GM21619 (cell line): ENCODE results near the gene TNFAIP1.
"Not testable (repeated sequence)": the region's sequence is repeated elsewhere in the genome, so short reads cannot be mapped to it uniquely, and the experiment has no call there.

Experiments used
- ATAC-seq: cut with Tn5 transposase; IDR thresholded peaks from one replicate; pipeline ENCODE4 v1.9.1; 2021; ENCODE audit not compliant: unreplicated experiment

Gene TNFAIP1

DNA sequence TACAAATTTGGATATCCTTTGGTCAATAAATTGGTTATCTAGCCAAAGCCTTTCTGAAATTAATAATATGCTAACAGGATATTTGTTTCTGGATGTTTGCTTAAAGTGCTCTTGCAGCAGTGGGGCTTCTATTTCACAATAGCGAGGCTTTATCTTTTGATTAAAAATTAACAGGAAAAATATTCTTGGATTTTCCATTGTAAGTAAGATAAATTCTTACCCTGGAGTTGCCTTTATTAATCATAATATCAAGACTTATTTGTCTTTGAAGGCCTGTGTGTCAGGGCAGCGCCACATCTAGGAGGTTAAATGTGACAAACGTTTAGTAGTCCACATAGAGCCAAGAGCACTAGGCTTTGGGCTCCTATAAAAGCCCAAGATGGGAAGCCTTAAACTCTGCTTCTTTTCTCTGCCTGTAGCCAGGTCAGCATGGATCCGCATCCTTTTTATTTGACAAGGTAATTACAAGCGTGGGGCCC, 11.3 kb upstream of the TNFAIP1 start:
- ATAC-seq: no peak

DNA sequence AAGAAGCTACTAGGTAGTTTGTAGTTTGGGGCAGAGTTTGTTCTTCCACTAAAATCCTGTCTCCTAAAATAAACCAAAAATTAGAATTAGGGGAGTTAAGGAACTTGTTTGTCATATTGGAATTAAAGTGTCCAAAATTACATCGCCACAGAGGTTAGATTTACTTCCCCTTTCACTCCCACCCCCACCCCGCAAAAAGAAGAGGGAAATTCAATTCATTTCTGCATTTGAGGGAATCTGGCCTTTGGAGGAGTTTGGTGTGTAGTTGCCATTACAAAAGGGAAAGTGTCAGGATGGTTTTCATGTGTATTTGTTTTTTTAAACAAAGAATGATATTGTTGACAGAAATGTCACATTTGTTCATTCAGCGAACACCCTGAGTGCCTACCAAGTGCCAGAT, 10.8 kb upstream of the TNFAIP1 start:
- ATAC-seq: no peak

DNA sequence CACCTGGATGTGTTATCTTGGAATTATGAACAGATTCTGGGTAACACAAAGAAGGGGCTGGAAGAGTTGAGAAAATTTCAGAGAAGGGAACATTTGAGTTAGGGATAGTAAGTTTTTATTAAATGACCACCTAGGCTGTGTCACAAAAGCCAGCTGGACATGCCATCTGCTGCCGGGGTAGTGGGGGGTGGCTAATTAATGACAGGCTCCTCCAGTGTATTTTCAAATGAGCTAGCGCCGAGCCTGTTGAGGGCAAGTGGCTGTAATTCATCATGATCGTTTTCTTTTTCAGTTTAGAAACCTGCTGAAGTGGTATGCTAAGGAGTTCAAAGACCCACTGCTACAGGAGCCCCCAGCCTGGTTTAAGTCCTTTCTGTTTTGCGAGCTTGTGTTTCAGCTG, 10.3 kb upstream of the TNFAIP1 start:
- ATAC-seq: no peak

DNA sequence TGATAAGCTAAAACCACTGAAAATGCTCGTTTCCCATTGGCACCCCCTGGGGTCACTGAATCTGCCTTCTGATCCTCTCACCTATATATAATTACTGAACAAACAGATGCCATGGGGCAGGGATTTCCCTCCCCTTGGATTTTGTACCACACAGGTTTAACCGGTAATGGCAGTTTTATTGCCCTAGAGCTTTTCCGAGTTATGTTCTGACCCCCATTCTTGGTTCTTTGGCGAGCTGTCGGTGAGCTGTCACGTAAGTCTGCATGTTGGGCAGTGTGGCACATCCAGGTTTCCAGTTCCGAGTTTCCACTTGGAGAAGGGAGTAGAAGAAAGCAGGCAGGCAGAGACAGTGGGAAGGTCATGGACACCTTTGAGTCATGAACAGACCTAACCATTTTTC, 9.4 kb upstream of the TNFAIP1 start:
- no peak for ATAC-seq

DNA sequence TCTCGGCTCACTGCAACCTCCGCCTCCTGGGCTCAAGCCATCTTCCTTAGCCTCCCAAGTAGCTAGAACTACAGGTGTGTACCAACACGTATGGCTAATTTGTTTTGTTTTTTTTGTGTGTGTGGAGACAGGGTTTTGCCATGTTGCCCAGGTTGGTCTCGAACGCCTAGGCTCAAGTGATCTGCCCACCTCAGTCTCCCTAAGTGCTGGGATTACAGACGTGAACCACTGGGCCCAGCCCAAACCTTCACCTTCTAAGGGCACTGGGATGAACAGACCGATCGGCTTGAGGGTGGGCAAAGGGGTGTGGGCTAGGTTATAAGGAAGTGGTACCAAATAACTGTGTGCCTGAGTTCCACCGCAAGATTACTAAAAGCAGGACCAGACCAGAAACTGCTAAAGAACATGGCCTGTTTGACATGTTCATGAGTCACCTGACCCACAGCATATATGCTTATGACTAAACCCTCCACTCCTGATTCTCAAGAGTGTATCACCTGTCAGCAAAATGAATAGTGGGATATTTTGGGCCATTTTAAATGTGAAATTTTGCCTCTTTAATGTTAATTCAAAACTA, 8.4 kb upstream of the TNFAIP1 start:
- ATAC-seq: no peak

DNA sequence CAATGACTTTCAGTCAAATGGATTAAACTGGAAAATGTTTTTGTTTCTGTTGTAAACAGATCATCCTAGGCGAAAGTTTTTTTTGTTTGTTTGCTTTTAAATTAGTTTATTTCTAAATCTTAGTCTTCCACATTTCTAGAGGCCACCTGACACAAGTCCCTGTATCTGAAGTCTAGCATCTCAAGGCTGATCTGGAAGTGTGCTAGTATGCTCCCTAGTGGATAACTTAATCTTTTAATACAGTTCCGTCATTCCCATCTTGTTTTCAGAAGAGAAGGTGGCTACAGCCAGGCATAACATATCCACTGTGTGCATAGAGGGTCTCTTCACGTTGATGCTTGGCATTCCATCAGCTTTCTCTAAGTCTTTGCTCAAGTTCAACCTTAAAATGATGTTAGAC, 7.9 kb upstream of the TNFAIP1 start:
- no peak for ATAC-seq

DNA sequence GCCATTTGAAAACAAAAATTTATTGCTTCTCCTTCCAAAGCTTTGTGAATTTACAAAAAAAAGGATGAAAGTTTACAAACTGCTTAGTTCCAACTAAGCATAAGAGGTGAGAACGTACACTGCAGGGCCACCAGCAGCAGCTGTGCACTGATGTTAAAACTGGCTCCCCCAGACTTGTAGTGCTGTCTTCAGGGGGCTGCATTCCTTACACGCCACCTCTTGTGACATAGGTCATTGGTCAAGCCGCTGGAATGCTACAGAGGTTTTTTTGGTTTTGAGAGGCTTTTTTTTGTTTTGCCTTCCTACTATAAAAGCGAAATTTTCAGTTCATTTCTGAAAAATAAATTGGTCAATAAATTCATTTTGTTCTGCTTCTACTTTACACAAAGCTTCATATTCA, 7.2 kb upstream of the TNFAIP1 start:
- no peak for ATAC-seq

DNA sequence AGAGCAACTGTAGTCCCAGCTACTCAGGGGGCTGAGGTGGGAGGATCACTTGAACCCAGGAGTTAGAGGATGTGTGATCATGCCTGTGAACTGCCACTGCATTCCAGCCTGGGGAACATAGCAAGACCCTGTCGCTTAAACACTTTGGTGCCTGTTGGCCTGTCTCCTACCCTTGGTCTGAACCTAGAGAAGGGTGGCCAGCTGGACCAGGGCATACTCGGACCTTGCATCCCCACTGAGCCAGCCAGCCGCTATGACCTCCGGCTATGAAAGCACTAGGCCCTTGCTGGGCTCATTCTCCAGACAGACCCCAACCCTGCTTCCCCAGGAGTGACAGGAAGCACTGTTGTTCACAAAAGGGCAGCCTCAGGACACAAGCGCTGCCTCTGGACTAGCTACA, 4.9 kb upstream of the TNFAIP1 start:
- no peak for ATAC-seq

DNA sequence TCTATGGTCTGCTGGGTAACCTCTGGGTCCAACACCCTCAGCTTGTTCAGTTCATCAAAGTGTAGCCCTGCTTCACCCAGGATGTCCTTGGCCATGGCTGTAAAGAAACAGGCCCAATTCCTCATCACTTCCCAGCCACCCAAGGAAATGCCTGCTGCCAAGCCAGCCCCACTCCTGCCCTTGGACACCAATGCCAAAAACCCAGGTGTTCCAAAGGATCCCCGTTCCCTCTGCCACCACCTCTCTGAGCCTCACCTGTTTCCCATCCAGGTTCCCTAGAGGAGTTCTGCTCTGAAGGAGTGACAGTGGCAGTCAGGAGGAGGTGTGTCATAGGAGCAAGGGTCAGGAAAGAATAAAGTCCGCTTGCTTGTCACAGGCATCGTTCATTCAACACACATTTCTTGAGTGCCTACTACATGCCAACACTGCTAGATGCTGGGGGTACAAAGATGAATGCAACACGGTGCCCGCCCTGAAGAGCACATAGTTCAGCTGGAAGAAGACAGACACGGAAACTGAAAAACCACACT, 3.6 kb upstream of the TNFAIP1 start:
- no peak for ATAC-seq

DNA sequence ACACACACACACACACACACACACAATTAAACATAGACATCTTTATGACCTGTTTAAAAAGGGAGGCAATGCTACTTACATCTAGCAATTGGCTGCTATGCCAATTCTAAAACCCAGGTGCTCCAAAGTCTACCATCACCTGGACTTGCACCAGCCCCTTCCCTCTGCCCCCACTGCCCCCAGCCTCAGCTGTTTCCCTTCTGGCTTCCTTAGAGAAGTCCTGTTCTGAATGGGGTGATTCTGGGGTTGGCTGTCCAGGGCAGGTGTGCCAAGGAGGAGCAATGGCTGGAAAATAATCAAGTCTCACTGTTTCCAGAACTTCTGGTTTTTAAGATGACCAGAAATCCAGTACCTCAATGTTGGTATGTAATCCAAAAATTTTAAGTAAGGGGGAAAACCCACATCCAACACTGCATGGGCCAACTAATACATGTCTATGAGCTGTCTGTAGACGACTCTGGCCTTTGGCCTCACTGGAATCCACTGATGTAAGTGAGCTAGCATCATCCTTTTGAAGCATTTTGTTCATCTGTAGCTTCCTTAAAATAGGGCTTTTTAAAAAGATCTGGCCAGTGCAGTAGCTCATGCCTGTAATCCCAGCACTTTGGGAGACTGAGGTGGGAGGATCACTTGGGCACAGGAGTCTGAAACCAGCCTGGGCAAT, 2.3 kb upstream of the TNFAIP1 start:
- no peak for ATAC-seq

DNA sequence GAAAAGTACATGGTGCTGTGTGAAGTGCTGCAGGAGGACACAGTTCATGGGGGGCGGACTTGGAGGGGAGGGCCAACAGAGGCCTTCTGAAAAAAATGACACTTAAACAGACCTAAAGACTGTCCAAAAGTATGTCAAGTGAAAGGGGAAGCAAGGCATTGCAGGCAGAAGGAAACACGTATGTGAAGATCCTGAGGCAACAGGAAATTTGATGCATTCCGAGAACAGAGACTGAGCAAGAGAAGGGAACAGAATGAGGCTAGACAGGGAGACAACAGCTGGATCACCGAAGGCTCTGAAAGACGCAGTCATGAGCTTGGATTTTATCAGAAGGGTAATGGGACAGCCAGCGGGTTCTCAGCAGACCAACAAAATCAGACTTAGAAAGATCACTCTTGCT, 1.4 kb upstream of the TNFAIP1 start:
- ATAC-seq: no peak

DNA sequence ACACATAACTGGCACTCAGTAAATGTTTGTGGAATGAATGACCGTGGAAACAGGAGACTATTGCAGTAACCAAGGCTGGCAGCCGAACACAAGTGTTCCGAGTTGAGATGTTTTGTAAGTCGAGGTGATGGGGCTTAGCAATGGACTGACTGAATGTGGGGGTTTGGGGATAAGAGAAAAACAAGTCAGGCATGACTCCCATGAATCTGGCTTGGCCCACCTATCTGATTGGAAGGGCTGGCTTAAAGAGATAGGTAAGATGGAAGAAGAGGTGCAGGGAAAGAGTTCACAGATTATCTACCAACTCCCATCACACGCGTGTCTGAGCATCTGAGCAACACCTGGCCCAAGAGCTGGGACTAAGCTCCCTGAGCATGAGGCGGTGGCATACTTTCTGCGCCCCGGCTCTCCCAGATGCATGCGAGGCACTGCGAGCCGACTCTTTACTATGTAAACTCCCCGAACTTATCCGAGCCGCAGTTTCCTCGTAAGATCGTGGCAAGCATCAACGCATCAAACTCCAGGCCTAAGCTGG, 828 bp upstream of the TNFAIP1 start:
- ATAC-seq: no peak

DNA sequence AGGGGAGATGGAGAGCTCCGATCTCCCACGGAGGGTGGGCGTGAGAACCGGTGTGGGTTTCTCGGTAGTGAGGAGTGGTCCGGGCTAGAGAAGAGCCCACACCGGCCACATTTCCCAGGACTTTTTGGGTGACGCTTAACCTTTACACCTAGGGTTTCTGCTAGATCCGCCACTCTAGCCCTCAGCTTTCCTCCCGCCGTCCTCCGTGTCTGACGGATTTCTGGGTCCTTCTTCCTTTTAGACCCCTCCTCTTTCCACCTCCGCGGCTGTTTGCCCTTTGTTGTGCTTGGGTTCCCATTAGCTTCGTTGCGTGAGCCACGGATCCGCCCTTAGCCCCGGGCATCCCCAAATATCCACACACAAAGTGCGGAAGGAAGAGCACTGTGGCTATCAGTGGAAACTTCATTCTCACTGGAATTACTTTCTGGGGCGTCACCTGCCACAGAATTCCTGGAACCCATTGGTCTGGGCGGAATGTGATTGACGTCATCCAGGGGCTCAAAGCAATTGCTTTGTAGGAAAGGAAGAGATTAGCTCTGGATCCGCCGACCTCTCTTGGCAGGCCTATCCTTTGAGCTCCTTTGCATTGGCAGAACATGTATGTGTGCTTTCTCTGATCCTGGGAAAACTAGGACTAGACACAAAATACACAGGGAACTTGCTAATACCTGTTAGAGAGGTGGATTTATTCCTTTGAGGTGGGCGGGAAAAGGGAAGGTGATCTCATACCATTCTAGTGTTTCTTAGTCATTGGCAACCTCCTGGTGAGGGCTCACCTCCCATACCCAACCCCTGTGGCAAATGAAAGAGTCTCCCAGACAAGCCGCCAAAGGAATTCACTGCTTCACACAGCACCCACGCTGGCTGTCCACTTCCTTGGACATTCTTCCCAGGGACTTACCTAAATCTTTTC, 654 bp downstream of the TNFAIP1 start:
- peak; percentile 3 for ATAC-seq

DNA sequence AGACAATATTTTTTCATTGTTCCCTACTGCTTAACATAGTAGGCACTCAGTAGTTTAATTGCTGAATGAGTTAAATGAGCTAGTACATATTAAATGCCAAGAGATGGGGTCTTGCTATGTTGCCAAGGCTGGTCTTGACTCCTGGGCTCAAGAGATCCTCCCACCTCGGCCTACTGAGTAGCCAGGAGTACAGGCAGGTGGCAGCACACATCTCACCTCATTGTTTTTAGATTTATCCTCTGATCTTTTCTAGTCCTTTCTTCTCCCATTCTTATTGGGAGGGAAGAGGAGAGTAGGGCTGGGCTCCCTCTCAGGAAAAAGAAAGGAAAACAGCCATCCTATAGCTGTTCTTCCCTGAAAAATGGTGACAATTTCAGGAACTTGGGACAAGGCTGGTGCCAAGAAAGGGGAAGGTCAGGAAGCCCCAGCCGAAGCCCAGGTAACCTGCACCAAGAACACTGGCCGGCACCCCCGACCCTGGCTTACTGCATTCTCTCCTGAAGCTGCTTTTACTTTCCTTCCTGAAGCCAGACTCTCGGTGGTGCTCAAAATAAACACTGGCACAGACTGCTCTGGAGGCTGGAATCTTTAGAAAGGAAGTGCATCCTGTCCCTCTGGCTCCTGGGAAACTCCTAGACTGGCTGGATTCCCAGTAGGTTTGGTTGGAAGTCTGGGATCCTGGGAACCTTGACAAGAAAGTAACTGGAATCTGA, 2.7 kb downstream of the TNFAIP1 start:
- no peak for ATAC-seq

DNA sequence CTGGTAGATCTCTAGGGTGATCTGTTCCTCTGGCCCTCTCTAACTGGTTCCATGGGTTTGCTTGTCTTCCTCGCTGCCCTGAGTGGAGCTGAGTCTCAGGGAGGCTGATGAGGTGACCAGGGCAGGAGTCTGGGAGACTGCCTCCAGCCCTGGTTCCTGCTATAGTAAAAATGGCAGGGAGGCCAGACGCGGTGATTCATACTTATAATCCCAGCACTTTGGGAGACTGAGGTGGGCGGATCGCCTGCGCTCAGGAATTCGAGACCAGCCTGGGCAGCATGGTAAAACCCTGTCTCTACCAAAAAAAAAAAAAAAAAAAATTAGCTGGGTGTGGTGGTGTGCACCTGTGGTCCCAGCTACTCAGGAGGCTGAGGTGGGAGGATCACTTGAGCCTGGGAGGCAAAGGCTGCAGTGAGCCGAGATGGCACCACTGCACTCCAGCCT, 3.2 kb downstream of the TNFAIP1 start:
- ATAC-seq: not testable (repeated sequence)

DNA sequence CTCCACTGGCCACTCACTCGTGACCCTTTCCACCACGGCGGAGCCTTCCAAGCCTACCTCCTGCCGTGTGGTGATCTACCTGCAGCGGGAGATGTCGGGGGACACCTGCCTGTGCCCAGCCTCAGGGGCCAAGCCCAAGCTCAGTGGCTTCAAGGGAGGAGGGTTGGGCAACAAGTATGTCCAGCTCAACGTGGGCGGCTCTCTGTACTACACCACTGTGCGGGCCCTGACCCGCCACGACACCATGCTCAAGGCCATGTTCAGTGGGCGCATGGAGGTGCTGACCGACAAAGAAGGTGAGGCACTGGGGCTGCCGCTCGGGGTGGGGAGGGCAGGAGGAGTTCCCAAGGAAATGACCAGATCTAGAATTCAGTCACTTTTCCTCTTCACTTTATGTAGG, 3.9 kb downstream of the TNFAIP1 start:
- ATAC-seq: no peak

DNA sequence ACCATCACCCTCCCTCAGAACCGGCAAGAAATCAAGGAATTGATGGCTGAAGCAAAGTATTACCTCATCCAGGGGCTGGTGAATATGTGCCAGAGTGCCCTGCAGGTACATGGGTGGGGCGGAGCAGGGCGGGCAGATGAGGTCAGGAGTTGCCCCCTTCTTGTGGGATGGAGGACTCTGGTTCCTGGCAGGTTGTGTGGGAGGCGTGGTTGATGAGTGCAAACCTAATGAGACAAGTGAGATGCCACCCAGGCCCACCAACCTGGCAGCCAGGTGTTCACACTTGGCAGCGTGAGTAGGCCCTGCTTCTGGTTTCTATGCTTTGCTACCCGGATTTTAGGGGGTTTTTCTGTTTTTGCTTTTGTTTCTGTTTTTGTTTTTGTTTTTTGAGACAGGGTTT, 4.8 kb downstream of the TNFAIP1 start:
- no peak for ATAC-seq

DNA sequence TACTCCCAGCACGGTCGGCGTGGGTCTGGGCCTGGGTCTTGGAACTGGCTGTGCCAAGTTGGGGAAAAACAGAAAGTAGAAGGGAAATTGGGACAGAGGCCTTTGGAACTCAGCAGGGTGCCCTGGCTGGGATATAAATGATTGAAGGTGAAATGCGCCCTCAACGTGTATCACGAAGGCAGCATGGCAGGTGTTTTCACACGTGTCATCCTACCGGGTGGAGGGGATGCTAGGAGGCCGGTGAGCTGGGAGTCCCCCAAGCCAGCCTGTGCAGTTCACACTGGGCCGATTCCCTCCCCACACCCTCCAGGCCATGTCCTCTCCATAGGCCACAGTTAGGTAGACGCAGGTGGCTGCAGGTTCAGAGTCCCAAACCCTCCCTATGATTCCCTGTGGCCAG, 6.0 kb downstream of the TNFAIP1 start:
- ATAC-seq: no peak

DNA sequence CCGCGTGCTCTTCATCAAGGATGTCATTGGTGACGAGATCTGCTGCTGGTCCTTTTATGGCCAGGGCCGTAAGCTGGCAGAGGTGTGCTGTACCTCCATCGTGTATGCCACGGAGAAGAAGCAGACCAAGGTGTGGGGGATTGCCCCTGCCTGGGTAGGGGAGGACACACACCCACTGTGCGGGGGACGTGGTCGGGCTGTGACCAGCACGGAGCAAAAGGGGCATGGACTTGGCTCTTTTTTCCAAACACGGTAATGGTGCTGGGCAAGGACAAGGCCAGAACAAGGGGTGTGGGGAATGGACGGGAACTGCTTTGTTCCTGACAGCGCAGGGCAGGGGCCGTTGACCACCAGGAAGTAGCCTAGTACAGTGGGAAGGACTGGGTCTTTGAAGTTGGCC, 6.8 kb downstream of the TNFAIP1 start:
- no peak for ATAC-seq

DNA sequence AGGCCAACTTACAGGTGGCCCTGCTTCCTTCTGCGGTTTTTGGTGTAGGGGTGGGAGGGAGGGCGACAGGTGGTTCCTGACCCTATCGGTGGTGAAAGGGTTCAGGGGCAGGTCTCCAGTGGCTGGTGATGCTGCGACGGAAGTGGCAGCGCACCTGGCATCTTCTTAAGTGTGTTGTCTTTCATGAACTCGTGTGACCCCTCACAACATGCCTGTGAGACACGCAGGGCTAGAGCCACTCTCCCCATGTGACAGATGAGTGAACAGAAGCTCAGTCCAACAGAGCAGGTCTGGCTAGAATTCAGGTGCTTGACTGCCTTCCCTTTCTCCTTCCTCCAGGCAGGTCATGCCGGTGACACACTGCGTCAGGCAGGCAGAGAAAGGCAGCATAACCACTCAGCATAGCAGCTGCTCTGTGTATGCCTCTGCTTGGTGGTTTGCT, 8.0 kb downstream of the TNFAIP1 start:
- ATAC-seq: no peak

DNA sequence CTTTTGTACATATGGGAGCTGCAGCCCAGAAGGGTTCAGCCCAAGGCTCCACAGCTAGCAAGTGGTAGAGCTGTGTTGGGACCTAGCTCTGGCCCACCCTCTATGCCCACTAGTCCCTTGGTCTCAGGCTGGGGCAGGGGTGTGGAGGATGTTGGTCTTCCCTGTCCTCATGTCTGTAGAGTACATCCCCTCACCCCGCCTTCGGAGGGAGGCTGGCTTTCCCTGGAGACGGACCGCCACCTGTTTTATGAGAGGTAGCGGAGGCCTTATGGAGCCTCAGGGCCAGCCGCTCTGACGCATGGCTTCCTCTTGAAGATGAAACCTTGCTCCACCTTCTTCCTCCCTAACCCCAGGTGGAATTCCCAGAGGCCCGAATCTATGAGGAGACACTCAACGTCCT, 8.4 kb downstream of the TNFAIP1 start:
- no peak for ATAC-seq
